Measurements from ENCODE around the gene IL11RA.
A peak's percentile ranks its signal among the peaks of the same experiment; 100 is the strongest.
"Not testable (repeated sequence)": the region's sequence is repeated elsewhere in the genome, so short reads cannot be mapped to it uniquely, and the experiment has no call there.

IL11RA gene

GRCh38 chr9:34630402-34631154 is 21.4 kb upstream of the IL11RA start:
- DNase-seq: no peak

- DNase-seq: no peak
These were observed 18.8 kb upstream of the IL11RA start for GRCh38 chr9:34633166-34633565.

GRCh38 chr9:34633851-34634550 is 18.0 kb upstream of the IL11RA start:
- peak; percentile 79 to 81 for DNase-seq

GRCh38 chr9:34634551-34635248 is 17.3 kb upstream of the IL11RA start:
- DNase-seq: no peak

- DNase-seq: no peak
These were observed 16.4 kb upstream of the IL11RA start for GRCh38 chr9:34635556-34635955.

GRCh38 chr9:34636791-34637355 is 15.1 kb upstream of the IL11RA start:
- DNase-seq: no peak

- peak; percentile 90 to 96 for DNase-seq
These were observed 14.4 kb upstream of the IL11RA start, which contains the start of gene SIGMAR1 for GRCh38 chr9:34637356-34638137. TSS of gene SIGMAR1 (minus strand) at chr9:34637787. CDS start at chr9:34637697, 90 bp downstream.

GRCh38 chr9:34638138-34638445 is 13.9 kb upstream of the IL11RA start:
- no peak for DNase-seq

GRCh38 chr9:34639322-34639721 is 12.7 kb upstream of the IL11RA start:
- DNase-seq: not testable (repeated sequence)

GRCh38 chr9:34642679-34643078 is 9.3 kb upstream of the IL11RA start:
- DNase-seq: no peak

GRCh38 chr9:34644766-34645314 is 7.1 kb upstream of the IL11RA start:
- no peak for DNase-seq

GRCh38 chr9:34646211-34647083 is 5.5 kb upstream of the IL11RA start, which contains the start of gene GALT:
TSS of gene GALT (plus strand) at chr9:34646675. CDS start at chr9:34646705, 30 bp downstream.
- peak; percentile 91 to 96 for DNase-seq

GRCh38 chr9:34647084-34647403 is 4.9 kb upstream of the IL11RA start:
- no peak for DNase-seq

- no peak for DNase-seq
These were observed 4.3 kb upstream of the IL11RA start for GRCh38 chr9:34647651-34648050.

- DNase-seq: no peak
These were observed 3.3 kb upstream of the IL11RA start for GRCh38 chr9:34648673-34649072.

GRCh38 chr9:34650816-34651215 is 1.2 kb upstream of the IL11RA start:
- no peak for DNase-seq

- DNase-seq: no peak
These were observed 664 bp upstream of the IL11RA start for GRCh38 chr9:34651321-34651720.

- DNase-seq: no peak
These were observed 616 bp downstream of the IL11RA start for GRCh38 chr9:34652602-34653000.

- no peak for DNase-seq
These were observed 1.4 kb downstream of the IL11RA start for GRCh38 chr9:34653151-34654072.
